Loucy (cell line): Measurements from ENCODE around the gene IFI30.

Source experiments
- EZH2phosphoT487 ChIP-seq: fragments of 200-600 bp; IDR thresholded peaks from 2 replicates; pipeline ENCODE4 v1.6.1; 2018; ENCODE audit warnings: antibody characterized with exemption, mild to moderate bottlenecking, moderate library complexity, borderline replicate concordance
- TF ChIP-seq, protein P1 (sequence below): fragments of 200-600 bp; sonication (generic); conservative IDR thresholded peaks from 2 replicates; pipeline ENCODE4 v1.5.1; 2014; ENCODE audit warnings: mild to moderate bottlenecking, antibody characterized with exemption, low read length

GRCh38 chr19:18153556-18154134 lies 20.0 kb upstream of the IFI30 start:
- TF ChIP-seq, protein P1, sequence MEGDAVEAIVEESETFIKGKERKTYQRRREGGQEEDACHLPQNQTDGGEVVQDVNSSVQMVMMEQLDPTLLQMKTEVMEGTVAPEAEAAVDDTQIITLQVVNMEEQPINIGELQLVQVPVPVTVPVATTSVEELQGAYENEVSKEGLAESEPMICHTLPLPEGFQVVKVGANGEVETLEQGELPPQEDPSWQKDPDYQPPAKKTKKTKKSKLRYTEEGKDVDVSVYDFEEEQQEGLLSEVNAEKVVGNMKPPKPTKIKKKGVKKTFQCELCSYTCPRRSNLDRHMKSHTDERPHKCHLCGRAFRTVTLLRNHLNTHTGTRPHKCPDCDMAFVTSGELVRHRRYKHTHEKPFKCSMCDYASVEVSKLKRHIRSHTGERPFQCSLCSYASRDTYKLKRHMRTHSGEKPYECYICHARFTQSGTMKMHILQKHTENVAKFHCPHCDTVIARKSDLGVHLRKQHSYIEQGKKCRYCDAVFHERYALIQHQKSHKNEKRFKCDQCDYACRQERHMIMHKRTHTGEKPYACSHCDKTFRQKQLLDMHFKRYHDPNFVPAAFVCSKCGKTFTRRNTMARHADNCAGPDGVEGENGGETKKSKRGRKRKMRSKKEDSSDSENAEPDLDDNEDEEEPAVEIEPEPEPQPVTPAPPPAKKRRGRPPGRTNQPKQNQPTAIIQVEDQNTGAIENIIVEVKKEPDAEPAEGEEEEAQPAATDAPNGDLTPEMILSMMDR, result no peak
- TF ChIP-seq EZH2phosphoT487, result no peak
